ENCODE measurements around the gene FIGN.

Gene FIGN

GRCh38 chr2:163662141-163662780 is 73.5 kb downstream of the FIGN start:
- no peak for DNase-seq (ENCODE audit: low read depth)

DNA sequence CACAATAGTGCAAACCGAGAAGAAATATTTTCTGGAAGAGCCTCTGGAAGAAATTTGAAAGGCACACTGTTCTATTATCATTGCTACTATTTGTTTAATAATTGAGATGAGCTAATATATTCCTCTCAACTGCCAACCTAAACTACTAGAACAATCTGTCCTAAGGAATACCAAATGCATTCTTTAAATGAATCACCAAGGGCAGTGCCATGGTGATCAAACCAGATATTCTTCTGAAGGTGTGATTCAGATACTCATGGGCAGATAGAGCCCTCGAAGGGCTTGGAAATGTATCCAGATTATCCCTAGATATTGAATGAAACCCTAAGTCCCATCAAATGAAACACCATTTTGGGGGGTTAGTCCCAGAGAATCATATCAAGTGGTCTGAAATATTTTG is 76.6 kb downstream of the FIGN start:
- DNase-seq (ENCODE audit: low read depth) = no peak

DNA sequence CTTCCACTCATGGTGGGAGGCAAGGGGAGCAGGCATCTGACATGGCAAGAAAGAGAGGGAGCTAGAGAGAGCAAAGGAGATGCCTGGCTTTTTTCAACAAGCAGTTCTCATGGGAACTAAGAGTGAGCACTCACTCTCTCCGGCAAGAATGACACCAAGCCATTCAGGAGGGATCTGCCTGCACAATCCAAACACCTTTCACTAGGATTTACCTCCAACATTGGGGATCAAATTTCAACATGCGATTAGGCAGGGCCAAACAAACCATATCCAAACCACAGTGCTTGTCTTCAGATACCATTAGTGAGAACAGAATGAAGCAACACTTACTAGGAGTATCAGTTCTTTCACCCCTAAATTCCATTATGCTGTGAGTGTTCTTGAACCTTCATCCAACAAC is 77.3 kb downstream of the FIGN start:
- no peak for DNase-seq (ENCODE audit: low read depth)

- DNase-seq (ENCODE audit: low read depth) = no peak
These were observed 78.5 kb downstream of the FIGN start for GRCh38 chr2:163657281-163657656.

DNA sequence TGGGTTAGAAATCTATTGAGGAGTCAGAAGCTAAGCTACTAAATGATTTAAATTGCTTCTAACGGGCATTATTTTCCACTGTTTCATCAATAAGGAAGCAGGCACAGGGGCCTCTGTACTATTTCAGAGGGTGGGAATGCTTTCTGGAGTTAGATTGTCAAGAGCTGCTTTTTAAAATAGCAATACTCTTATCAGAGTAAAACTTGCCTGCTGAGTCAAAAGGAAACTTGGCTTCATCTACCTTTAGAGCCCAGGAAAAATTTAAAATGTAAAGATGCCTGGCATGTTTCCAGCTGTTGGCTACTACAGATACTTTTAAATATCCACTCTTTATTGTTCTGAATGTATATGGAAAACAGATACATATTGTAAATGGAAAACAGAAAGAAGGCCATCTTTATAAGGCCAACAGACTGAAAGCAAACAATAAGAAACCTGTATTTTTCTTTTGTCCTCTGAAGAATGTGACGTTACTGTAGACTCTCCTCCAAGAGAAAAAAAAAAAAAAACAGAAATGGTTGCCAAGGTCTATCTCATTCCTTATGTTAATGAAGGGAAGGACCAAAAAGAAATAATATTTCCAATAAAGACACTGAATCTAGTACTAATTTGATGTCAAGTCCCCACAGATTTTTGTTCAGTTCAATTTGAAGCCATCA is 79.1 kb downstream of the FIGN start:
- DNase-seq (ENCODE audit: low read depth) = no peak

GRCh38 chr2:163655667-163656066 is 80.1 kb downstream of the FIGN start:
- DNase-seq (ENCODE audit: low read depth) = no peak

- DNase-seq (ENCODE audit: low read depth) = no peak
These were observed 83.1 kb downstream of the FIGN start for GRCh38 chr2:163652751-163653150.

DNA sequence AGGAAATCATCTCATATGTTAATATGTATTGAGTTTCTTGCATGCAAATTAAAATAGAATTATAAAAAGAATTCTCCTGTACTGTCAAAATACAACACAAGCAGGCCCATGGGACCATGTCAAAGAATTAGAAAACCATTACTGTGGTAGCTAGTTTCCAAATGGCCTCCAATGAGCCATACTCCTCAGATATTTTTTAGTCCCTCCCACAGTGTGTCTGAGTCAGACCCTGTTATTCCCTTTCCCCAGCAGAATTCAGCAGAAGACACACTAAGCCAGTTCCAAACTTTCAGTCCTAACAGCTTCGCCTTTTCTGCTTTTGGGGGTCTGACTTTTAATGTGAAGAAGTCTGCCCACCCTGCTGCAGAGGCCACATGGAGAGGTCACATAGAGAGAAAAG is 86.7 kb downstream of the FIGN start:
- DNase-seq (ENCODE audit: low read depth) = no peak

- no peak for DNase-seq (ENCODE audit: low read depth)
These were observed 88.5 kb downstream of the FIGN start for GRCh38 chr2:163647300-163647699.

DNA sequence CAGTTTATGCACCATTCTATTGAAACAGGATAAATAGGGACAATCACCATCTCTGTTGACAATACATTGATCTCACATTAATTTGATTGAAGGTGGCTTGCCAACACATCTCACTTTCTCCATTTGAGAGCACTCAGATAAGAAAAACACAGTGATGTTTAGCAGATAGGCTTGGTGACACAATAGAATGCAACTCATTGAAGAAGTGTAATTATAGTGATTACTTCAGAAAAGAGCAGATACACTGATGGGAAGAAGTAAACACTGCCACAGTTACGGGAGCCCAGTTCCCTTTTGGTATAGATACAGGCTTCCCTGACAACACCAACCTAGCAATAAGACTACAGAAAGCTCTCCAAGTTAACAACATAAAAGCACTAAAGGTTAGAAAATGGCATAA is 89.1 kb downstream of the FIGN start:
- DNase-seq (ENCODE audit: low read depth) = no peak

DNA sequence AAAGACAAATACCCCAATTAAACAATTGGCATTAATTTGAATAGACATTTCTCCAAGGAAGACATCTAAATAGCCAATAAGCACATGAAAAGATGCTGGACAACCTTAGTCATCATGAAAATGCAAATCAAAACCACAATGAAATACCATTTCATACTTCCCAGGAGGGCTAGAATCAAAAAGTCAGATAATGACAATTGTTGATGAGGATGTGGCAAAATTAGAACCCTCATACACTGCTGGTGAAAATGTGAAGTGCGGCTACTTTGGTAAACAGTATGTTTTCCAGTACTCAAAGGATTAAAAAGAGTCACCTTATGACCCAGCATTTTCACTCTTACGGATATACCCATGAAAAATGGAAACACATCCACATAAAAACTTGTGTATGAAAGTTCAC is 91.6 kb downstream of the FIGN start:
- no peak for DNase-seq (ENCODE audit: low read depth)

- DNase-seq (ENCODE audit: low read depth) = no peak
These were observed 93.8 kb downstream of the FIGN start for GRCh38 chr2:163641986-163642385.

- no peak for DNase-seq (ENCODE audit: low read depth)
These were observed 95.1 kb downstream of the FIGN start for GRCh38 chr2:163640542-163641193.

DNA sequence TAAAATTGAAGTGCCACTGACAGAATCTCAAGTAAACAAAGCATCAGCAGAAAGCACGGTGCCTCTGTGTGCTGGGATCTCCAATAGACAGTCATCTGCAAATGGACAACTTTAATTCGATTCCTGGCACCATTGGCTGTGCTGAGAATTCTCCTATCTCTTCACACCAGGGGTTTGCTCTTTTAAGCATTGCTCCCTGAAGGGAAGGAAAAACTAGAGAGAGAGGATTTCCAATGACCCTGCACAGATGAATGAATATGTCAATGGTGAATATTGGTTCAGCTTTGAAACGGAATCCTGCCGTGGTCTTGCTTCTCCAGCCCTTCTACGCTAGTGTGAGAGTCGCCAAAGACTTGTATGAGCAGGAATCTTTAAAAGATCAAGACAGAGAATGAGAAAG is 97.9 kb downstream of the FIGN start:
- no peak for DNase-seq (ENCODE audit: low read depth)

GRCh38 chr2:163633291-163633690 is 102.5 kb downstream of the FIGN start:
- DNase-seq (ENCODE audit: low read depth) = no peak

DNA sequence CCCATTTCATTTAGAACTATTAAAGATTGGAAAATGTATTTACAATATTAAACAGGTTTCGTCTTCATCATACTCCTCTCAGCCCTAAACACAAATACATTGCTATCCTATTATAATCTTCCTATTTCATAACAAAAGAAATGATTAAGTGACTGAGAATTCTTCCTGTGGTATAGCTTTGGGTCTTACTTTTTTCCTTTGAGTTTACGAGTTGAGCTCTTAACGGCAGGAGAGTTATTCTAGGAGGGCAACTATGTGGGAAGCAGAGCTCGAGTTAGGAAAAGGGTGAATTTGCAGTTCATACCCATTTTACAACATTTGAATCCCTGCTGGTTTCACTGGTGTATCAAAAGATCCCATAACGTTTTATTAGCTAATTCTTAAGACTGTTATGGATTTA is 105.0 kb downstream of the FIGN start:
- no peak for DNase-seq (ENCODE audit: low read depth)

DNA sequence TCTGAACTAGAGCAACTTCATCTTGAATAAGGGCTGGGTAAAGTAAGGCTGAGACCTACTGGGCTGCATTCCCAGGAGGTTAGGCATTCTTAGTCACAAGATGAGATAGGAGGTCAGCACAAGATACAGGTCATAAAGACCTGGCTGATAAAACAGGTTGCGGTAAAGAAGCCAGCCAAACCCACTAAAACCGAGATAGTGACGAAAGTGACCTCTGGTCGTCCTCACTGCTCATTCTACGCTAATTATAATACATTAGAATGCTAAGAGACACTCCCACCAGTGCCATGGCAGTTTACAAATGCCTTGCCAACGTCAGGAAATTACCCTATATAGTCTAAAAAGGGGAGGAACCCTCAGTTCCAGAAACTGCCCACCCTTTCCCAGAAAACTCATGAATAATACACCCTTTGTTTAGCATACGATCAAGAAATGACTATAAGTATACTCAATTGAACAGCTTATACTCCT is 109.1 kb downstream of the FIGN start:
- no peak for DNase-seq (ENCODE audit: low read depth)

- no peak for DNase-seq (ENCODE audit: low read depth)
These were observed 109.6 kb downstream of the FIGN start for GRCh38 chr2:163626208-163626607.

DNA sequence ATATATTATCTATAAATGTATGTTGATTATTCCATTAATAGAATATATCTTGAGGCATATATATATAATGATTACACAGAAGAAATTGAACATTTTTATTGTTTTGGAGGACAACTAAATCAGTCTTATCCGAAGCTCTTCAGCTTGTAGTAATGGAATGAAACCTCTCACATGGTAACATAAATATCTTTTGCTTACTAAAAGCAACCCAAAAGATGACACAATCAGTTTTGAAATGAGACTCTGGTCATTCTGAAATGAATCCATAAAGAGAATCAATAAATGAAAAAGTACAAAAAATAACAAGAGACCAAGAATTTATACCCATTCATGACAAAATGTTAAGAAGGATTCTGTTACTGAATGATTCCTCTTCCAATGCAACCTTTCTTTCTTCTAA is 110.2 kb downstream of the FIGN start:
- DNase-seq (ENCODE audit: low read depth) = no peak

- no peak for DNase-seq (ENCODE audit: low read depth)
These were observed 114.3 kb downstream of the FIGN start for GRCh38 chr2:163621445-163622004.

GRCh38 chr2:163617517-163617916 is 118.3 kb downstream of the FIGN start:
- no peak for DNase-seq (ENCODE audit: low read depth)

GRCh38 chr2:163613266-163613731 is 122.5 kb downstream of the FIGN start:
- DNase-seq (ENCODE audit: low read depth) = no peak

DNA sequence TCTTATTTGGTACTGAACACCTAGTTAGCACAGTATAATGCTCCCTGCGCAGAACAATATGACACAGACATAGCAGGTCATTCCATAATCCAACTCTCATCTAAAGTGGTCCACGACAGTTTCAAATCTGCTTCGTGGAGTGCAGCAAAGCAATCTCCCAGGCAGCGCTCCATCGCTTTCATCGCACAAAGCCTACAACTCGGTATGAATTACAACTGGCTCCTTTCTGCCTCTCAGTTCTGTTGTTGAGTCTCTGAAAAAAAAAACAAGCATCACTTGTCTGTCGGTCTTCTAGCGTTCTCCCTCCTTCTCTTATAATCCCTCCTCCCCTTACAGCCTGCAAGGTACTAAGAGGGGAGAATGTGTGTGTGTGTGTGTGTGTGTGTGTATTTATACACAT is 123.5 kb downstream of the FIGN start:
- DNase-seq (ENCODE audit: low read depth) = no peak
